Gastroesophageal sphincter (tissue), 3 donors: ENCODE data around the gene PRODH2.

Experiments used
- POLR2A ChIP-seq, 2 donors: fragments of 450-650 bp; IDR thresholded peaks; one replicate each; pipeline ENCODE4 v1.6.1; 2017; ENCODE audit warnings: antibody characterized with exemption in 2 of 2, mild to moderate bottlenecking in 2 of 2, moderate library complexity in 1 of 2
- TF ChIP-seq, protein P1 (sequence below), 4 experiments: fragments of 200-600 bp in 2 of 4; fragments of 450-650 bp in 2 of 4; sonication (generic) in 1 of 4; IDR thresholded peaks; one replicate each; pipeline ENCODE4 v1.5.1; 2017 to 2019; ENCODE audit warnings: antibody characterized with exemption in 4 of 4, mild to moderate bottlenecking in 2 of 4, moderate library complexity in 2 of 4

DNA sequence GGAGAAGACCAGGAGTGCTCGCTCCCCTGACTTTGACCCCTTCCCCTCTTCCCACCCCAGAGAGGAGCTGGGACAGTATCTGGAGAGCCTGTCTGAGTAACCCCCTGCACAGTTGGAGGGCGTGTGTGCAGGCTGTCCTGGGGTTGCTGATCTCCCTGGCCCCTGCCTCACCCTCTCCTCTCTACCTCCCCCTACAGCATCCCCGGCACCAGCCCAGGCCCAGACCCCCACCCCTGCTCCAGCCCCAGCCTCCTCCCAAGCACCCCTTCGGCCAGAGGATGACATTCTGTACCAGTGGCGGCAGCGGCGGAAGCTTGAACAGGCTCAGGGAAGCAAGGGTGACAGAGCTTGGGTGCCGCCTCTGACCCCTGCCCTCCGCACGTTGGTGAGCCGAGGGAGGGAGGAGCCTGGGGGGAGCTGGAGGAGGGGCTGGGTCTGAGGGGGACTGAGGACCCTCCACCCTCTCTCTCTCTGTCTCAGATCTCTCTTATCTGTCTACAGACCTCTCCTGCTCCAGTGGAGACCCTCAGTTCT lies 46.0 kb downstream of the PRODH2 start:
- TF ChIP-seq POLR2A (IDR thresholded peaks at IDR 0.05) = no peak
- TF ChIP-seq, protein P1, sequence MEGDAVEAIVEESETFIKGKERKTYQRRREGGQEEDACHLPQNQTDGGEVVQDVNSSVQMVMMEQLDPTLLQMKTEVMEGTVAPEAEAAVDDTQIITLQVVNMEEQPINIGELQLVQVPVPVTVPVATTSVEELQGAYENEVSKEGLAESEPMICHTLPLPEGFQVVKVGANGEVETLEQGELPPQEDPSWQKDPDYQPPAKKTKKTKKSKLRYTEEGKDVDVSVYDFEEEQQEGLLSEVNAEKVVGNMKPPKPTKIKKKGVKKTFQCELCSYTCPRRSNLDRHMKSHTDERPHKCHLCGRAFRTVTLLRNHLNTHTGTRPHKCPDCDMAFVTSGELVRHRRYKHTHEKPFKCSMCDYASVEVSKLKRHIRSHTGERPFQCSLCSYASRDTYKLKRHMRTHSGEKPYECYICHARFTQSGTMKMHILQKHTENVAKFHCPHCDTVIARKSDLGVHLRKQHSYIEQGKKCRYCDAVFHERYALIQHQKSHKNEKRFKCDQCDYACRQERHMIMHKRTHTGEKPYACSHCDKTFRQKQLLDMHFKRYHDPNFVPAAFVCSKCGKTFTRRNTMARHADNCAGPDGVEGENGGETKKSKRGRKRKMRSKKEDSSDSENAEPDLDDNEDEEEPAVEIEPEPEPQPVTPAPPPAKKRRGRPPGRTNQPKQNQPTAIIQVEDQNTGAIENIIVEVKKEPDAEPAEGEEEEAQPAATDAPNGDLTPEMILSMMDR (IDR thresholded peaks at IDR 0.05) = no peak
